GM21619 (cell line): Measurements from ENCODE around the gene TGFBR2.

Source experiments
- ATAC-seq: cut with Tn5 transposase; IDR thresholded peaks from one replicate; pipeline ENCODE4 v1.9.1; 2021; ENCODE audit not compliant: unreplicated experiment

The TGFBR2 gene

DNA sequence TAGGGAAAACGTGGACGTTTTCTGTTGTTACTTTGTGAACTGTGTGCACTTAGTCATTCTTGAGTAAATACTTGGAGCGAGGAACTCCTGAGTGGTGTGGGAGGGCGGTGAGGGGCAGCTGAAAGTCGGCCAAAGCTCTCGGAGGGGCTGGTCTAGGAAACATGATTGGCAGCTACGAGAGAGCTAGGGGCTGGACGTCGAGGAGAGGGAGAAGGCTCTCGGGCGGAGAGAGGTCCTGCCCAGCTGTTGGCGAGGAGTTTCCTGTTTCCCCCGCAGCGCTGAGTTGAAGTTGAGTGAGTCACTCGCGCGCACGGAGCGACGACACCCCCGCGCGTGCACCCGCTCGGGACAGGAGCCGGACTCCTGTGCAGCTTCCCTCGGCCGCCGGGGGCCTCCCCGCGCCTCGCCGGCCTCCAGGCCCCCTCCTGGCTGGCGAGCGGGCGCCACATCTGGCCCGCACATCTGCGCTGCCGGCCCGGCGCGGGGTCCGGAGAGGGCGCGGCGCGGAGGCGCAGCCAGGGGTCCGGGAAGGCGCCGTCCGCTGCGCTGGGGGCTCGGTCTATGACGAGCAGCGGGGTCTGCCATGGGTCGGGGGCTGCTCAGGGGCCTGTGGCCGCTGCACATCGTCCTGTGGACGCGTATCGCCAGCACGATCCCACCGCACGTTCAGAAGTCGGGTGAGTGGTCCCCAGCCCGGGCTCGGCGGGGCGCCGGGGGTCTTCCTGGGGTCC is at the start of gene TGFBR2:
TGFBR2 (plus strand) TSS at position 301 of the 731 bp plus-strand sequence; CDS start at position 584, 283 bp downstream.
- ATAC-seq = peak; percentile 73

DNA sequence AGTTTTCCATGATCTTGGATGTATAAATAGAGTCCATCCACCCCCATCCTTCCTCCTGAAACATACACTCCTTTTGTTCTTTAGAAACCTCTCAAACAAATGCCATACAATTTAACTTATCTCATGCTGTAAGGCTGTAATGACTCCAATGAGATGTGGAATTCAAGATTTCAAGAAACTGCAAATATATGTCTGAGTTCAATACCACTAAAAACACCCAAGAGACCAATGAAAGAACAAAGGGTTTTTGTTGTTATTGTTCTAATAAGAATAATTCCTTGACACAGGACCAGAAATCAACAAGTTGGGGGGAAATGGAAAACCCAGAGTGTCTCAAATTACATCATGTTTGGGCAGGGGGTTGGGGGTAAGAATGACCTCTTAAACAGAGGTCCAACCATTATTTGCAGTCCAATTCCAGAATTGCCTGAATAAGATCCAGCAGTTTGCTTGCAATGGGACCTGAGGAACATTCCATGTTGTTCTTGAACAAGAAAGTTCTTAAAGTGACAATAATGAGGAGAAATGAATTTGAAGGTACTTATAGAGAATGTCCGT is 48.6 kb upstream of the TGFBR2 start:
- ATAC-seq = no peak

GRCh38 chr3:30563956-30564355 is 42.4 kb upstream of the TGFBR2 start:
- no peak for ATAC-seq

DNA sequence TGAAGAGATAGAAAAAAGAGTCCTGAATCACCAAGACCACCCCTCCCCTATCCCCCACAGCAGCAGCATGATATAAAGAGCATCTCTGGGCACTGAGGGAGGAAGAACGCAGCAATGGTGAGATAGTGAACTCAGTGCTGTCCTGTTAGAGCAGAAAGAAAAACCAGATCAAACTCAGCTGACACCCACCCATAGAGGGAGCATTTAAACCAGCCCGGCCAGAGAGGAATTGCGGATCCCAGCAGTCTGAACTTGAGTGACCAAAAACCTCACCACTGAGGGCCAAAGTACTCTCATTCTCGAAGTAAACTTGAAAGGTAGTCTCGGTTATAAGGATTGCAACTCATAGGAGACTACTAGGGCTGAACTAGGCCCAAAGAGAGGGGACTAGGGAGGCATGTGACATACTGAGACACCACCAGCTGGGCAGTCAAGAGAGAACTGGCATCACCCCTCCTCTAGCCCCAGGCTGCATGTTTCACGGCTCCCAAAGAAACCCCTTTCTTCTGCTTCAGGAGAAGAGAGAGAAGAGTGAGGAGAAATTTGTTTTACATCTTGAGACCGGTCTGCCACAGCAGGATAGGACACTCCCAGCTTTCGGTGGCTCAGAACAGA is 39.2 kb upstream of the TGFBR2 start:
- no peak for ATAC-seq

- ATAC-seq = no peak
Measured at GRCh38 chr3:30576946-30577345, 29.5 kb upstream of the TGFBR2 start.

DNA sequence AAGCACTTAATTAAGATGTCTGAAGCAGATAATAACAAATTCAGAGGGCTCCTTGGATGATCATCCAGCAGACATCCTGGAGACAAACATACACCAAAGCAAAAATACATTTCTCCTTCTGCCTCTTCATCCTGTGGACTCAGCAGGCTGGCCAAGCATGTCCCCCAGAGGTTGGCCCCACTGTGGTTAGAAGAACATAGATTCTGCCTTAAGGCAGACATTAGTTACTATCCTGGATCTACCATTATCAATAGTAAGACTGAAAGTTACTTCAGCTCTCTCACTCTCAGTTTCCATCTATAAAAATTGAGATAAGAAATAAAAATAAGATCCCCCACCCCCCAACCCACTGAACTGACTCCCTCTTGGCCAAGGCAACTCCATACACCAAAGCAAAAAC is 28.6 kb upstream of the TGFBR2 start:
- peak; percentile 51 for ATAC-seq

- no peak for ATAC-seq
Measured at GRCh38 chr3:30578479-30578878, 27.9 kb upstream of the TGFBR2 start.

DNA sequence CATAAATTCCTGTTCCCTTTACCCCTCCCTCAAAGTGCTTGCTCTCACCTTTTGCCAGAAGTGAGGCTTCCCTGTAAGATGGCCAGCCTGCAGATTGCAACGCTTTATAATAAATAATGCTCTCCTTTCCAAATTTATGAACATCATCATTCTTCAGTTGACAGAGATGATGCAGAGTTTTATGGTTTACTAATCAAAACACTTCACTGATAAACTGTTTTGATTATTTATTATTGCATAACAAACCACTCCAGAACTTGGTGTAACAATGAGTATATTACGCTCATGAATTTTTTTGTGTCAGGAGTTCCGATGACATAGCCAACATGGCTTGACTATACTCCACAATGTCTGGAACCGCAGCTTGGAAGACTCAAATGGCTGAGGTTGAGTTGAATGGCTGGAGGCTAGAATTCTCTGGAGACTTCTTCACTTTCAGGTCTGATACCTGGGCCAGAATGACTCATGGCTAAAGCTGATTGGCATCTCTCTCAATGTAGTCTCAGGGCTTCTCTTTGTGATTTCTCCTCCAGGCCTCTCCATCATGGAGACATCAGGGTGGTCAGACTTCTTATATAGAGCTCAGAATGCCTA is 27.3 kb upstream of the TGFBR2 start:
- ATAC-seq = no peak

GRCh38 chr3:30581067-30581585 is 25.3 kb upstream of the TGFBR2 start:
- no peak for ATAC-seq

DNA sequence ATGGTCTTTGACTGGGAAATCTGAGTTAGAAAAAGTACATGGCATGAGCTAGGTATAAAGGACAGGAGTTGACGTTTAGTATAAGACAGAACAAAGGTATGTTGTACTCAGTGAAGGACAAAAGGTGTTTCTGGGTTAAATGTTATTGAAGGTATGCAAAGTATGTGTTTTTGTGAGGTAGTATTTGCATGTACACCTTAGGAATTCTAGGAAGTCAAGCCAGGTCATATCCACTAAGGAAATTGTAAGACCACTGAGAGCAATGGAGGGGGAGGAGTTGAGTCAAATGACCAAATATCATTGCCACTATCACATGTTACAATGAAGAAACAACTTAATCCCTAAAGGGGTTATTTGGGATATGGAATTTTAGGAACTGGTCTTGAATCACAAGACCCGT is 24.4 kb upstream of the TGFBR2 start:
- ATAC-seq = no peak

DNA sequence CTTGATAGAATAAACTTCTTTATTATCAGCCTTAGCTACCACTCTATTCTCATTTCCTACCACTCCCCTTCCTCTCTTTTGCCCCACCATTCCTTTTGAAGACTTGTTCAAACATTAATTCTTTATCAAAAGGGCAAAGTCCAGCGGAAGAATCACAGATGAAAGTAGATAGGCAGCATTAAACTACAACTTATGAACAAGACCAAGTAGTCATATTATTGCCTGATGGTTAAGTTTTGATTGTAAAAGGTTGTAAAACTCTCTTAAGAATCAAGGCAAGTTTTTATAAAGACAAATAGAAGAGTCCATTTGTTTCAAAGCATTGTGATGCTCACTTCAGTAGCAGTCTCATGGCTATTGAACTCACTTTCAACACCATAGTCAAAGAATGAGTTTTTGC is 22.4 kb upstream of the TGFBR2 start:
- no peak for ATAC-seq

- no peak for ATAC-seq
Measured at GRCh38 chr3:30585654-30586053, 20.7 kb upstream of the TGFBR2 start.

DNA sequence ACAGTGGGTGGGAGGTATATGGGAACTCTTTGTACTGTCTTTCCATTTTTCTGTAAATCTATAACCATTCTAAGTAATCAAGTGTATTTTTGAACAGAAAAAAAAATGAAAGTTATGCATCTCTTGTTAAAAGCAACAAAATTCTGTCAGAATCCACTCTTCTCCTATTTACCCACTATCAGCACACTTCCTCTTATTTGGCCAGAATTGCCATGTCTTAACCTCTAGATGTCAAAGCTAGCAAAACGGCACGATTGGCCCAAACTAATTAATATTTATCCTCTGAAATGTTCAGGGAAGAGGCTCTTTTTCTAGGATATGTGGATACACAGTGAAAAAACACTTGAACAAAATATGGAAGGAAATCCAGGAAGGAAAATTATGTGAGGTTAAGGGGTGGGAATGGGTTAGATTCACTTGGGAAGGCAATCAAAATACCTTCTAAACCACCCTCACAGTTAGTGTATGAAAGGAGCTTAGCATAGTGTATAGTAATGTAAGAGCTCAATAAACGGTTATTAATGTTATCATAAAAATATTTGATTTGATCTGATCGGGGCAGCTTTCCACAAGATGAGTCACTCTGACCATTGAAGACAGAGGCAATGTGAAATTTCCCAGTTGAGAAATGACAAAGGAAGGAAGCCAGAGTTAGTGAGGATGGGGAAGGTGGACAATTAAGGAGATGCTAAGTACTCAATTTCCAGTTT is 20.1 kb upstream of the TGFBR2 start:
- ATAC-seq = no peak

GRCh38 chr3:30586806-30587486 is 19.5 kb upstream of the TGFBR2 start:
- no peak for ATAC-seq

DNA sequence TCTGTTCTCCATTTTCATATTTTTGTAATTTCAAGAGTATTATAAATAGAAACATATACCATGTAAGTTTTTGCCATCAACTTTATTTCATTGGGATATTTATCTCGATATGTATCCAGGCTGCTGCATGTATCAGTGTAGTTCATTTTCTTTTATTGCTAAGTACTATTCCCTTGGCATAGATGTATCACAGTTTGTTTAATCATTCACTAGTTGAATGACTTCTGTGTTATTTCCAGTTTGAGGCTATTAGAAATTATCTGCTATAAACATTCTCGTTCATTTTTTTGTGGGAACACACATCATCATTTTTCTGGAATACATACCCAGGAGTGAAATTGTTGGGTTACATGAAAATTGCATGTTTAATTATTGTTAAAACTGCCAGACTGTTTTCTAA is 18.5 kb upstream of the TGFBR2 start:
- no peak for ATAC-seq

DNA sequence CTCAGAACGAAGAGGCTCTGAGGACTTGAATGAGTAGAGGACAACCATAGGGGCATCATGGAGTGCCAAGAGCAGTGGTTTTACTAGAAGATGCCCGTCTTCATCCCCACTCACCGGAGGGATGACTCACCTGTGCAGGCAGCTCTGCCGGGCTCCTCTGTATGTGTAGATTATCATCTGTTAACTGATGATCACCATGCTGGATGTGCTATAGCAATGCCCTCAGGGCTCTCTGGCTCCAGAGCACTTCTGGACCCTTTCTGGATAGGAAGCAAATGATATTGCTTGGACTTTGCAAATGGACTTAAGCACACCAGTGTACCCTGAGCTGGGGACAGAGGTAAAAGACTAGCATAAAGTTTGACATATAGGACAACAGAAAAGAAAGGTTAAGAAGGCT is 10.2 kb upstream of the TGFBR2 start:
- no peak for ATAC-seq

- no peak for ATAC-seq
Measured at GRCh38 chr3:30597131-30597768, 9.2 kb upstream of the TGFBR2 start.

GRCh38 chr3:30597769-30598134 is 8.6 kb upstream of the TGFBR2 start:
- no peak for ATAC-seq

DNA sequence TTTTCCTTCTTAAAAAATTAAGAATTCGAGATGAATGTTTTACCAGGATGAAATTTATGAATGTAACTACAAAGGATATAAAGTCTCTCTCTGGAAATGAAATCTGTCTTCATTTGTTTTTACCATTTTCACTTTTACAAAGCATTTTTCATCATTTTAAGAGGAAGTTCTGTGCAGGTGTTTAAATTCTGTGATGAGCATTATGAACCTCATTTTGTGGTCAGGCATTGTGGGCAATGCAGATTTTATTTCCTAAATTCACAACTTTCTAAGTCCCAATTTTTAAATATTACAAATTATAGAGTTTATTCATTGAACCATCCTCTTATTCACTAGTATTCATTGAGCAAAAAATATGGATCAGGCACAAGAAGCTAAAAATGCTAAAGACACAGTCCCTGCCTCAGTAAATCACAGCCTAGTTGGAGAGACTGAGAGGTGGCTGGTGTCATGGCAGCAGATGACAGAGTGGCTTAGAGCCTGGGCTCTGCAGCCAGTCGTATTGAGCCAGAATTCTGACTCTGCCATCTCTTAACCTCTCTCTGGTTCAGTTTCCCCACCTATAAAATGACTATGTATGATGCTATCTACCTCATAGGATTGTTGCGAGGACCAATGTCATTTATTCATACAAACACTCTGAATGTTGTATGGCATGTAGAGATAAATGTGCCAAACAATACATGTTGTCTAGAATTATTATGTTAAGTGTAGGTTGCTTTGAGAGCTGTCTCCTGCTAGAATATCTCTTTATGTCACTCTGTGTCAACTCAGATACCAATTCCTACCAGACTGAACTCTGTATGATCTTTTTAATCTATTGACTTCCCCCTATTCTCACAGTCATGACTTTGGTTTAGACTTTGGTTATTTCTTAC is 7.5 kb upstream of the TGFBR2 start:
- ATAC-seq = no peak
